GM18511 (cell line): ENCODE results near the gene MAU2.
"Not testable (repeated sequence)": the region's sequence is repeated elsewhere in the genome, so short reads cannot be mapped to it uniquely, and the experiment has no call there.

ENCODE experiments used
- ATAC-seq: cut with Tn5 transposase; IDR thresholded peaks from one replicate; pipeline ENCODE4 v1.9.1; 2021; ENCODE audit warnings: mild to moderate bottlenecking, moderate library complexity; ENCODE audit not compliant: unreplicated experiment

The MAU2 gene

GRCh38 chr19:19380316-19380715, 59.7 kb downstream of the MAU2 start:
- not testable (repeated sequence) for ATAC-seq

GRCh38 chr19:19381007-19381926, 60.6 kb downstream of the MAU2 start:
- no peak for ATAC-seq

GRCh38 chr19:19382118-19382517, 61.5 kb downstream of the MAU2 start:
- no peak for ATAC-seq

- no peak for ATAC-seq
Measured at GRCh38 chr19:19384486-19384885, 63.9 kb downstream of the MAU2 start.

GRCh38 chr19:19385131-19385895, 64.7 kb downstream of the MAU2 start:
- peak; percentile 93 for ATAC-seq

- peak; percentile 18 for ATAC-seq
Measured at GRCh38 chr19:19385896-19386869, 65.6 kb downstream of the MAU2 start.

- no peak for ATAC-seq
Measured at GRCh38 chr19:19387108-19387507, 66.5 kb downstream of the MAU2 start.

GRCh38 chr19:19388568-19389555, 68.2 kb downstream of the MAU2 start:
- ATAC-seq, result no peak

- ATAC-seq, result not testable (repeated sequence)
Measured at GRCh38 chr19:19389683-19390082, 69.1 kb downstream of the MAU2 start.

GRCh38 chr19:19394333-19394732, 73.7 kb downstream of the MAU2 start:
- not testable (repeated sequence) for ATAC-seq

- no peak for ATAC-seq
Measured at GRCh38 chr19:19399733-19400433, 79.3 kb downstream of the MAU2 start.

- no peak for ATAC-seq
Measured at GRCh38 chr19:19402656-19403372, 82.2 kb downstream of the MAU2 start.

- ATAC-seq, result no peak
Measured at GRCh38 chr19:19403373-19403901, 82.8 kb downstream of the MAU2 start.

GRCh38 chr19:19404879-19405860, 84.5 kb downstream of the MAU2 start, which contains the start of gene GATAD2A:
GATAD2A (plus strand) TSS chr19:19405675; CDS start chr19:19465346, 59,671 bp downstream.
- peak; percentile 70 for ATAC-seq

- peak; percentile 38 for ATAC-seq
Measured at GRCh38 chr19:19405971-19406877, 85.6 kb downstream of the MAU2 start.
